AG04449 (cell line): ENCODE measurements around the gene ADAP1.

Experiments used
- CTCF ChIA-PET: fragments of 350-600 bp; formaldehyde crosslinking; extraction: SDS; loops from one replicate; lab custom pipeline; 2021; ENCODE audit warnings: antibody characterized with exemption; lab: Yijun Ruan, JAX
- POLR2A ChIA-PET: fragments of 400-600, 350-600 bp; formaldehyde crosslinking; extraction: SDS; loops from one replicate; lab custom pipeline; 2020; ENCODE audit warnings: antibody characterized with exemption, inconsistent platforms; lab: Yijun Ruan, JAX
- DNase-seq: peaks from one replicate; pipeline ENCODE4 v3.0.0-alpha.2; 2010; ENCODE audit warnings: low read depth, low spot score
- H3K4me3 ChIP-seq: 2 replicates; pipeline ENCODE4 v1.5.1; 2011; ENCODE audit warnings: low read depth, mild to moderate bottlenecking, control low read depth, low read length
- CTCF ChIP-seq: IDR thresholded peaks from one replicate; pipeline ENCODE4 v1.5.1; 2011; ENCODE audit warnings: mild to moderate bottlenecking, moderate library complexity, low read length, control low read depth, inconsistent platforms; ENCODE audit not compliant: insufficient read depth; ENCODE audit errors: missing control alignments

ADAP1 gene

GRCh38 chr7:869348-869747 lies 85.1 kb downstream of the ADAP1 start:
- ChIA-PET CTCF (interaction anchor here (1.3 kb wide), 1 partner anchor 94 kb away, joined by 3 read pairs; no protein-coding TSS in a partner anchor), POLR2A (no interaction called here)
- no peak overlapping the region for H3K4me3 ChIP-seq
- no peak for TF ChIP-seq CTCF
- DNase-seq, result no peak

GRCh38 chr7:868189-868486 lies 86.3 kb downstream of the ADAP1 start:
- CTCF ChIA-PET, result interaction anchor here (1.2 to 2.3 kb wide), 2 partner anchors 80 to 82 kb away, joined by 5 to 11 read pairs; no protein-coding TSS in a partner anchor
- POLR2A ChIA-PET, result interaction anchor here (1.0 kb wide), 1 partner anchor 34 kb away, joined by 3 read pairs; no protein-coding TSS in a partner anchor
- DNase-seq, result no peak
- TF ChIP-seq CTCF, result no peak
- no peak overlapping the region for H3K4me3 ChIP-seq

DNA sequence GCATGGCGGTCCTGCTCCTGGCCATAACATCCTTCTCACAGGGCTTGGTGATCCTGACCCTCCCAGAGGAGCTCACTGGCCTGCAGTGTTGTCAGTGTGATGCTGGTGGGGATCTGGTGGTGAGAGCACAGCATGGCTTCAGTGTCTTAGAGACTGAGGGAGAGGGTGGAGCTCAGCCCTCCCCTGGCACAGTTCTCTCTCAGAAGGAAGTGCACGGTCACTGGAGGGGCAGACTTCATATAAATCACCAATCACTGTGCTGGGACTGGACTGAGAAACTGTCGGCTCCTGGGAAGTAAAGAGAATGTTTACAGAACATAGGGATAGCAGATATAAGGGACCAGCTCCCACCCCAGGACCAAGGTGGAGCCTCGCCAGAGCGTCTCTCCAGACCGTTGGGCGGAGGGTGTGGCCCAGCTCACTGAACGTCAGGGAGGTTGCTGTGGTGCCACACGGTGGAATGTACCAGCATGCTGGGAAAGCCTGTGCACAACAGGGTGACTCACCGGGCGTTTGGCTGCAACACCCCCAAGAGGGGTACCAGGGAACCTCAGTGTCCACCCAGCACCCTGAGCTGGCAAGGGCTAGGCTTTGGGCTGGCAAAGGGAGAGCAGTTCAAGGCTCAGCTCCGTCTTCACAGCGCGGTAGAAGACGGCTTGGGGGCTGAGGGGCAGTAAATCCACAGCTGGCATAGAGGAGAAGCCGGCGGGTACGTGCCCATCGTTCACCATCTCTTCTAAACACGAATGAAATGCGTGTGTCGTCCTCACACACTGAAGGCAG lies 86.9 kb downstream of the ADAP1 start:
- no peak overlapping the region for H3K4me3 ChIP-seq
- DNase-seq, result no peak
- CTCF ChIA-PET, result interaction anchor here (1.2 to 2.3 kb wide), 2 partner anchors 79 to 81 kb away, joined by 5 to 11 read pairs; no protein-coding TSS in a partner anchor
- POLR2A ChIA-PET, result interaction anchor here (1.0 kb wide), 1 partner anchor 34 kb away, joined by 3 read pairs; no protein-coding TSS in a partner anchor
- peak; percentile 15 for TF ChIP-seq CTCF

GRCh38 chr7:867001-867405 lies 87.5 kb downstream of the ADAP1 start:
- DNase-seq, result no peak
- POLR2A ChIA-PET, result interaction anchor here (1.0 kb wide), 1 partner anchor 33 kb away, joined by 3 read pairs; no protein-coding TSS in a partner anchor
- CTCF ChIA-PET, result interaction anchor here (1.2 to 2.3 kb wide), 2 partner anchors 79 to 81 kb away, joined by 5 to 11 read pairs; no protein-coding TSS in a partner anchor
- H3K4me3 ChIP-seq, result no peak overlapping the region
- no peak for TF ChIP-seq CTCF

DNA sequence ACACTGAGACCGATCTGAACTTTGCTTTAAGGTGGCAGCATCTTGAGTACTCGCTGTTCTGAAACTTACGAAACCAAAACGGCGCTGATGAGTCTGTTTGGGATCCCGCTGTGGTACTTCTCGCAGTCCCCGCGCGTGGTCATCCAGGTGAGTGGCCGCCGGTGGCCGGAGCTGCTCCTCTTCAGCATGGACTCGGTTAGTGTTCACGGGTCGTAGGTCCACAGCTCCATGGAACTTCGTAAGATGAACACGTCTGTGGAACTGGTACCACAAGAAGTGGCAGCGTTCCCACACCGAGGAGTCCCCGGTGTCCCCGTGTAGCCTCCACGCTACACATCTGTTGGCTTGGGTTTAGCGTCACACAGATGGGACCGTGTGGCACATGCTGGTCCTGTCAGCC lies 88.6 kb downstream of the ADAP1 start:
- DNase-seq, result no peak
- no peak for TF ChIP-seq CTCF
- POLR2A ChIA-PET, result no interaction called here
- CTCF ChIA-PET, result interaction anchor here (1.1 to 1.4 kb wide), 2 partner anchors 10 to 16 kb away, joined by 3 read pairs; partner anchors contain the start of gene GET4
- no peak overlapping the region for H3K4me3 ChIP-seq

DNA sequence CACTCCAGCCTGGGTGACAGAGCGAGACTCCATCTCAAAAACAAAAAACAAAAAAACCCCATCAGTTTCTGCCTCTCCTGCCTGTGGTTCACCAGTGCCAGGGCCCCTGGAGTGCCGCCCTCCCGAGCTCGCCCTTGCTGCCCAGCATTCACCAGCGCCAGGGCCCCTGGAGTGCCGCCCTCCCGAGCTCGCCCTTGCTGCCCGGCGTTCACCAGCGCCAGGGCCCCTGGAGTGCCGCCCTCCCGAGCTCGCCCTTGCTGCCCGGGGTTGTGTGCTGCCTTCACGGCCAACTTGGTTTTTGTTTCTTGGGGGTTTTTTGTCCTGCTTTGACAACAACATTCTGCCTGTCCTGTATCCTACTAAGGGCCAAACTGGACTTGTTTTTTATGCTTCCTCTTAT lies 91.4 kb downstream of the ADAP1 start:
- no peak for DNase-seq
- no peak overlapping the region for H3K4me3 ChIP-seq
- no peak for TF ChIP-seq CTCF
- ChIA-PET POLR2A (no interaction called here), CTCF (interaction anchor here (0.8 to 3.6 kb wide), 4 partner anchors 9 to 77 kb away, joined by 3 to 33 read pairs (median 6); no protein-coding TSS in a partner anchor)
